ENCODE data around the gene UBE4B.

GRCh38 chr1:10173582-10173981, 140.8 kb downstream of the UBE4B start:
- TF ChIP-seq RXRA (IDR thresholded peaks at IDR 0.05) (no peak), ATF3 (IDR thresholded peaks at IDR 0.05) (no peak), HNF4G (IDR thresholded peaks at IDR 0.05) (no peak), TAF1 (conservative IDR thresholded peaks at IDR 0.05) (no peak), RAD21 (IDR thresholded peaks at IDR 0.05) (no peak), YY1 (IDR thresholded peaks at IDR 0.05) (no peak), SP1 (IDR thresholded peaks at IDR 0.05) (no peak)
- TF ChIP-seq, protein P1, sequence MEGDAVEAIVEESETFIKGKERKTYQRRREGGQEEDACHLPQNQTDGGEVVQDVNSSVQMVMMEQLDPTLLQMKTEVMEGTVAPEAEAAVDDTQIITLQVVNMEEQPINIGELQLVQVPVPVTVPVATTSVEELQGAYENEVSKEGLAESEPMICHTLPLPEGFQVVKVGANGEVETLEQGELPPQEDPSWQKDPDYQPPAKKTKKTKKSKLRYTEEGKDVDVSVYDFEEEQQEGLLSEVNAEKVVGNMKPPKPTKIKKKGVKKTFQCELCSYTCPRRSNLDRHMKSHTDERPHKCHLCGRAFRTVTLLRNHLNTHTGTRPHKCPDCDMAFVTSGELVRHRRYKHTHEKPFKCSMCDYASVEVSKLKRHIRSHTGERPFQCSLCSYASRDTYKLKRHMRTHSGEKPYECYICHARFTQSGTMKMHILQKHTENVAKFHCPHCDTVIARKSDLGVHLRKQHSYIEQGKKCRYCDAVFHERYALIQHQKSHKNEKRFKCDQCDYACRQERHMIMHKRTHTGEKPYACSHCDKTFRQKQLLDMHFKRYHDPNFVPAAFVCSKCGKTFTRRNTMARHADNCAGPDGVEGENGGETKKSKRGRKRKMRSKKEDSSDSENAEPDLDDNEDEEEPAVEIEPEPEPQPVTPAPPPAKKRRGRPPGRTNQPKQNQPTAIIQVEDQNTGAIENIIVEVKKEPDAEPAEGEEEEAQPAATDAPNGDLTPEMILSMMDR (IDR thresholded peaks at IDR 0.05; ENCODE audit: low read depth, low read length, missing input control), result no peak
- TF ChIP-seq, protein P2, sequence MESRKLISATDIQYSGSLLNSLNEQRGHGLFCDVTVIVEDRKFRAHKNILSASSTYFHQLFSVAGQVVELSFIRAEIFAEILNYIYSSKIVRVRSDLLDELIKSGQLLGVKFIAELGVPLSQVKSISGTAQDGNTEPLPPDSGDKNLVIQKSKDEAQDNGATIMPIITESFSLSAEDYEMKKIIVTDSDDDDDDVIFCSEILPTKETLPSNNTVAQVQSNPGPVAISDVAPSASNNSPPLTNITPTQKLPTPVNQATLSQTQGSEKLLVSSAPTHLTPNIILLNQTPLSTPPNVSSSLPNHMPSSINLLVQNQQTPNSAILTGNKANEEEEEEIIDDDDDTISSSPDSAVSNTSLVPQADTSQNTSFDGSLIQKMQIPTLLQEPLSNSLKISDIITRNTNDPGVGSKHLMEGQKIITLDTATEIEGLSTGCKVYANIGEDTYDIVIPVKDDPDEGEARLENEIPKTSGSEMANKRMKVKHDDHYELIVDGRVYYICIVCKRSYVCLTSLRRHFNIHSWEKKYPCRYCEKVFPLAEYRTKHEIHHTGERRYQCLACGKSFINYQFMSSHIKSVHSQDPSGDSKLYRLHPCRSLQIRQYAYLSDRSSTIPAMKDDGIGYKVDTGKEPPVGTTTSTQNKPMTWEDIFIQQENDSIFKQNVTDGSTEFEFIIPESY (IDR thresholded peaks at IDR 0.05), result no peak
